K562 (cell line): ENCODE data around the gene CRYBB1. TPM values are rescaled to one million over a fixed set of nuclear protein-coding genes. Genes with fewer than 3 reads are reported as not detected.

ENCODE experiments used
- ATAC-seq: fragments of 200-7000 bp; cut with Tn5 transposase; 3 replicates; pipeline ENCODE4 v1.9.1; 2020; ENCODE audit warnings: moderate library complexity
- BruUV-seq: library from RNA; stranded (reverse); fragments of 400-500 nt; replicated peaks from 2 replicates; lab custom pipeline; 2021; lab: Mats Ljungman, UMichigan
- CTCF ChIA-PET: fragments of 300-600 bp; formaldehyde crosslinking; extraction: SDS; loops from one replicate; lab custom pipeline; 2021; ENCODE audit warnings: low intra/inter-chr PET ratio; lab: Yijun Ruan, JAX
- POLR2A ChIA-PET: fragments of 300-600, 350-650 bp; sonication (Branson Sonifier 250); formaldehyde crosslinking; extraction: SDS; loops from one replicate; lab custom pipeline; 2021; ENCODE audit warnings: antibody characterized with exemption, inconsistent platforms; lab: Yijun Ruan, JAX
- DNase-seq, 4 experiments: peaks; one replicate each; pipeline versions ENCODE4 v3.0.0 to v3.0.0-alpha.2; 2011 to 2018; ENCODE audit warnings: low spot score in 3 of 4, mixed read lengths in 3 of 4; ENCODE audit errors: extremely low read depth in 1 of 4
- FAIRE-seq: peaks from 2 replicates; lab custom pipeline; 2011; peaks lifted over from hg19 to GRCh38; lab: Jason Lieb, UNC
- H2AFZ ChIP-seq: 2 replicates; pipeline ENCODE4 v1.6.0; 2011; ENCODE audit warnings: low read depth, low read length, control low read depth, inconsistent platforms
- H3K27ac ChIP-seq: fragments of 200-600 bp; 3 replicates; pipeline ENCODE4 v1.8.0; 2011; ENCODE audit warnings: low read depth, mild to moderate bottlenecking, control low read depth, inconsistent platforms, low read length, moderate library complexity, mixed read lengths; ENCODE audit errors: extremely low read depth
- H3K27me3 ChIP-seq, 2 experiments: fragments of 300-600 bp in 1 of 2; 2 replicates in 1 of 2; 3 replicates in 1 of 2; pipeline versions ENCODE4 v1.6.0 to v1.8.0; 2011; ENCODE audit warnings: inconsistent platforms in 2 of 2, low read length in 2 of 2, mild to moderate bottlenecking in 1 of 2, mixed read lengths in 1 of 2, moderate library complexity in 1 of 2; ENCODE audit not compliant: control insufficient read depth in 2 of 2, insufficient read depth in 2 of 2
- H3K36me3 ChIP-seq: fragments of 300-600 bp; 3 replicates; pipeline ENCODE4 v1.8.0; 2011; ENCODE audit warnings: mild to moderate bottlenecking, low read length, inconsistent platforms; ENCODE audit not compliant: control insufficient read depth, insufficient read depth
- H3K4me1 ChIP-seq, 2 experiments: fragments of 200-600 bp in 1 of 2; replicated peaks in 1 of 2; 2 replicates in 1 of 2; 3 replicates in 1 of 2; pipeline versions ENCODE4 v1.5.1 to v1.8.0; 2011; ENCODE audit warnings: inconsistent platforms in 2 of 2, low read length in 2 of 2, mild to moderate bottlenecking in 1 of 2, mixed read lengths in 1 of 2, moderate library complexity in 1 of 2; ENCODE audit not compliant: control insufficient read depth in 2 of 2, insufficient read depth in 2 of 2
- H3K4me2 ChIP-seq: 2 replicates; pipeline ENCODE4 v1.6.1; 2011; ENCODE audit warnings: low read length, control low read depth, inconsistent platforms, mixed read lengths; ENCODE audit not compliant: insufficient read depth
- H3K4me3 ChIP-seq: fragments of 200-600 bp; sonication (generic), shearing (Covaris generic); 2 replicates; pipeline ENCODE4 v1.5.1; 2016; ENCODE audit warnings: control low read depth, inconsistent platforms
- H3K79me2 ChIP-seq: fragments of 200-600 bp; 3 replicates; pipeline ENCODE4 v1.8.0; 2011; ENCODE audit warnings: low read length, inconsistent platforms; ENCODE audit not compliant: control insufficient read depth, insufficient read depth
- H3K9ac ChIP-seq, 2 experiments: 2 replicates each; pipeline versions ENCODE4 v1.6.0 to v1.6.1; 2011; ENCODE audit warnings: low read depth in 2 of 2, low read length in 2 of 2, control low read depth in 1 of 2, inconsistent platforms in 1 of 2, mild to moderate bottlenecking in 1 of 2, mixed read lengths in 1 of 2; ENCODE audit not compliant: insufficient read depth in 1 of 2
- H3K9me1 ChIP-seq: one replicate; pipeline ENCODE4 v1.6.0; 2011; ENCODE audit warnings: inconsistent platforms, mild to moderate bottlenecking, low read length, moderate library complexity; ENCODE audit not compliant: control insufficient read depth, insufficient read depth
- H3K9me3 ChIP-seq: replicated peaks from 2 replicates; pipeline ENCODE4 v1.5.1; 2011; ENCODE audit warnings: low read depth, low read length, inconsistent platforms; ENCODE audit not compliant: control insufficient read depth, insufficient read depth
- H4K20me1 ChIP-seq: replicated peaks from 2 replicates; pipeline ENCODE4 v1.6.1; 2011; ENCODE audit warnings: low read length, inconsistent platforms, mixed read lengths; ENCODE audit not compliant: control insufficient read depth, insufficient read depth
- E2F5 ChIP-seq: sonication (generic); formaldehyde crosslinking; IDR thresholded peaks from 2 replicates; pipeline ENCODE4 v1.8.0; 2022; ENCODE audit warnings: mild to moderate bottlenecking, missing genetic modification reagents
- ELF4 ChIP-seq: fragments of 450-650 bp; formaldehyde crosslinking; IDR thresholded peaks from 2 replicates; pipeline ENCODE4 v1.4.0; 2022; ENCODE audit warnings: missing genetic modification characterization
- FIP1L1 ChIP-seq: fragments of 200-400 bp; formaldehyde crosslinking; IDR thresholded peaks from 2 replicates; pipeline ENCODE4 v1.6.1; 2018; ENCODE audit warnings: mild to moderate bottlenecking, low read depth, low read length; ENCODE audit not compliant: poor library complexity, severe bottlenecking
- HDAC3 ChIP-seq: fragments of 450-650 bp; IDR thresholded peaks from 2 replicates; pipeline ENCODE4 v1.6.1; 2018; ENCODE audit warnings: borderline replicate concordance, mild to moderate bottlenecking, moderate library complexity; ENCODE audit not compliant: partially characterized antibody
- HDAC6 ChIP-seq: IDR thresholded peaks from 2 replicates; pipeline ENCODE4 v1.6.1; 2012; ENCODE audit warnings: low read depth, mild to moderate bottlenecking, control low read depth, inconsistent platforms, low read length, moderate library complexity
- HNRNPH1 ChIP-seq: fragments of 200-400 bp; formaldehyde crosslinking; optimal IDR thresholded peaks from 2 replicates; pipeline ENCODE3; 2017; ENCODE audit warnings: low read depth, mild to moderate bottlenecking, low read length, moderate library complexity
- IFI16 ChIP-seq: fragments of 250-450 bp; sonication (Bioruptor Pico); IDR thresholded peaks from 2 replicates; pipeline ENCODE4 v2.1.2; 2022; ENCODE audit warnings: mild to moderate bottlenecking, inconsistent platforms
- KAT7 ChIP-seq: sonication (generic); formaldehyde crosslinking; IDR thresholded peaks from 2 replicates; pipeline ENCODE4 v1.8.0; 2022; ENCODE audit warnings: missing genetic modification reagents, mild to moderate bottlenecking, borderline replicate concordance
- L3MBTL2 ChIP-seq: fragments of 450-650 bp; IDR thresholded peaks from 2 replicates; pipeline ENCODE4 v1.6.1; 2016; ENCODE audit warnings: mild to moderate bottlenecking, moderate library complexity
- MLLT1 ChIP-seq, 2 experiments: fragments of 450-650 bp; IDR thresholded peaks; 2 replicates each; pipeline ENCODE4 v1.6.1; 2016
- NRF1 ChIP-seq, 2 experiments: fragments of 450-650 bp; IDR thresholded peaks in 1 of 2; conservative IDR thresholded peaks in 1 of 2; 2 replicates each; pipeline ENCODE4 v1.6.1; 2014; ENCODE audit warnings: mild to moderate bottlenecking in 2 of 2
- OTX1 ChIP-seq: fragments of 450-650 bp; formaldehyde crosslinking; IDR thresholded peaks from 2 replicates; pipeline ENCODE4 v1.4.0; 2022; ENCODE audit warnings: mild to moderate bottlenecking
- PML ChIP-seq: IDR thresholded peaks from 2 replicates; pipeline ENCODE4 v1.6.1; 2012; ENCODE audit warnings: low read length, inconsistent platforms
- ZBTB1 ChIP-seq: sonication (generic); formaldehyde crosslinking; IDR thresholded peaks from 2 replicates; pipeline ENCODE4 v1.8.1; 2023; ENCODE audit warnings: missing genetic modification reagents, low read depth, mild to moderate bottlenecking, borderline replicate concordance
- ZBTB26 ChIP-seq: fragments of 450-650 bp; formaldehyde crosslinking; IDR thresholded peaks from 2 replicates; pipeline ENCODE4 v1.4.0; 2022; ENCODE audit warnings: missing genetic modification characterization
- ZNF140 ChIP-seq: fragments of 250-450 bp; sonication (Bioruptor Pico); IDR thresholded peaks from 2 replicates; pipeline ENCODE4 v1.8.0; 2021; ENCODE audit warnings: moderate library complexity, mild to moderate bottlenecking, inconsistent platforms
- ZNF146 ChIP-seq: IDR thresholded peaks from one replicate; pipeline ENCODE4 v1.6.1; 2018; ENCODE audit warnings: missing compliant biosample characterization; ENCODE audit not compliant: unreplicated experiment
- ZNF224 ChIP-seq: sonication (generic); formaldehyde crosslinking; IDR thresholded peaks from 2 replicates; pipeline ENCODE4 v1.8.0; 2022; ENCODE audit warnings: mild to moderate bottlenecking, missing genetic modification reagents
- ZNF449 ChIP-seq: fragments of 250-450 bp; sonication (Bioruptor Pico); IDR thresholded peaks from 2 replicates; pipeline ENCODE4 v1.8.0; 2022; ENCODE audit warnings: moderate library complexity, mild to moderate bottlenecking, inconsistent platforms
- ZNF75A ChIP-seq: fragments of 450-650 bp; formaldehyde crosslinking; IDR thresholded peaks from 2 replicates; pipeline ENCODE4 v1.4.0; 2020; ENCODE audit warnings: mild to moderate bottlenecking
- whole genome bisulfite sequencing: fragments of 100-300 bp; shearing (Covaris generic); methylation state at CpG from one replicate; pipeline ENCODE4 v1.1.6; 2016; ENCODE audit warnings: low coverage, mixed read lengths; ENCODE audit not compliant: insufficient coverage; ENCODE audit errors: missing lambda C conversion rate; 5-methylcytosine and 5-hydroxymethylcytosine counted together
- in situ Hi-C: fragments of 300-500 bp; cut with MboI; formaldehyde crosslinking; loops from 4 replicates; pipeline ENCODE4 v1.15.0; 2018; ENCODE audit warnings: inconsistent platforms, mixed read lengths
- intact Hi-C: fragments of 100-400 bp; cut with micrococcal nuclease; formaldehyde crosslinking; loops from 2 replicates; pipeline ENCODE4 v1.14.2; 2022
- polyA plus RNA-seq, 8 experiments: library from polyadenylated mRNA; depleted of rRNA in 4 of 8; stranded (reverse) in 5 of 8; unstranded in 3 of 8; fragments of >200 nt; fragmentation: Nextera tagmentation in 2 of 8; fragmentation: Illumina TruSeq in 1 of 8; extraction: Ambion mirVana in 2 of 8; extraction: Trizol in 1 of 8; gene quantifications; 2 replicates each; pipeline versions ENCODE4 v1.2.1 to v1.2.3, GENCODE V29; 2011 to 2014; ENCODE audit warnings: inconsistent platforms in 1 of 8, missing spikeins in 1 of 8
- total RNA-seq, 7 experiments: library from RNA; depleted of rRNA in 6 of 7; stranded (reverse); fragments of >200 nt in 6 of 7; fragmentation: Illumina TruSeq in 2 of 7; extraction: Trizol in 2 of 7; gene quantifications; 2 replicates each; pipeline versions ENCODE4 v1.2.1 to v1.2.3, GENCODE V29; 2011 to 2021; ENCODE audit warnings: low replicate concordance in 1 of 7

CRYBB1 gene
- total and polyA plus RNA-seq, 9 of the 15 experiments (the other 6 are each of a cell fraction or from before 2014, with no cell fraction given), result 0.16 to 0.45 (median 0.33) TPM; not detected in 2

GRCh38 chr22:26554956-26555355, 62.9 kb downstream of the CRYBB1 start:
- no peaks in the 10 kb centered on the region for H3K27me3 ChIP-seq
- in situ Hi-C loops (no loop called here), intact Hi-C loops (no loop called here)
- 84% methylated on average over 6 of the region's 6 CpGs for WGBS
- H3K4me1 ChIP-seq, result peaks cover 0 to 8% of the 10 kb centered on the region in 2 experiments; a peak in 3 of 5 replicates
- no peak overlapping the region for H3K4me2 ChIP-seq
- no TSS peak for BruUV-seq
- peaks cover 30% of the 10 kb centered on the region for H4K20me1 ChIP-seq
- peaks cover 9% of the 10 kb centered on the region for H3K9me1 ChIP-seq
- peaks cover 58% of the 10 kb centered on the region for H3K36me3 ChIP-seq
- H3K4me3 ChIP-seq, result no peak overlapping the region
- ATAC-seq, result no peak
- H3K9me3 ChIP-seq, result no peaks in the 10 kb centered on the region
- no peak for TF ChIP-seq KAT7 (CRISPR knock-in tag)
- no peak for TF ChIP-seq ZBTB1 (CRISPR knock-in tag)
- no peak for TF ChIP-seq HNRNPH1
- TF ChIP-seq MLLT1 (IDR thresholded peaks at IDR 0.05), result no peak
- TF ChIP-seq ELF4 (CRISPR knock-in tag), result no peak
- no peak for TF ChIP-seq ZBTB26 (CRISPR knock-in tag)
- no peak for TF ChIP-seq PML
- TF ChIP-seq ZNF140, result no peak
- TF ChIP-seq ZNF146 (CRISPR knock-in tag), result no peak
- TF ChIP-seq HDAC6, result no peak
- no peak for TF ChIP-seq L3MBTL2
- TF ChIP-seq IFI16 (CRISPR knock-in tag), result no peak
- TF ChIP-seq OTX1 (CRISPR knock-in tag), result no peak
- no peak for TF ChIP-seq ZNF449 (CRISPR knock-in tag)
- TF ChIP-seq E2F5 (CRISPR knock-in tag), result no peak
- no peak for TF ChIP-seq HDAC3
- no peak for TF ChIP-seq ZNF224
- no peak for TF ChIP-seq ZNF75A (CRISPR knock-in tag)
- TF ChIP-seq FIP1L1, result no peak
- no peak for TF ChIP-seq NRF1 (conservative IDR thresholded peaks at IDR 0.05 in 1 of 2, IDR thresholded peaks at IDR 0.05 in 1 of 2)
- DNase-seq, result no peak
- no peak overlapping the region; a peak in 1 of 4 replicates for H3K9ac ChIP-seq
- H3K79me2 ChIP-seq, result peaks cover 95% of the 10 kb centered on the region
- H3K27ac ChIP-seq, result peak overlapping the region; percentile 49; the same call in 1 of the 3 replicates
- H2AFZ ChIP-seq, result no peak overlapping the region
- FAIRE-seq, result no peak
- POLR2A ChIA-PET, result interaction anchor here (0.8 to 1.0 kb wide), 2 partner anchors 13 to 14 kb away, joined by 3 to 5 read pairs; no protein-coding TSS in a partner anchor
- CTCF ChIA-PET, result no interaction called here
